ENCODE results near the gene ADAMTSL2. TPM values are rescaled to one million over a fixed set of nuclear protein-coding genes. Genes with fewer than 3 reads are reported as not detected.
A peak's percentile ranks its signal among the peaks of the same experiment; 100 is the strongest.

The ADAMTSL2 gene
- total RNA-seq, 2 donors from 2014 or later = 0.18 to 0.93 TPM

DNA sequence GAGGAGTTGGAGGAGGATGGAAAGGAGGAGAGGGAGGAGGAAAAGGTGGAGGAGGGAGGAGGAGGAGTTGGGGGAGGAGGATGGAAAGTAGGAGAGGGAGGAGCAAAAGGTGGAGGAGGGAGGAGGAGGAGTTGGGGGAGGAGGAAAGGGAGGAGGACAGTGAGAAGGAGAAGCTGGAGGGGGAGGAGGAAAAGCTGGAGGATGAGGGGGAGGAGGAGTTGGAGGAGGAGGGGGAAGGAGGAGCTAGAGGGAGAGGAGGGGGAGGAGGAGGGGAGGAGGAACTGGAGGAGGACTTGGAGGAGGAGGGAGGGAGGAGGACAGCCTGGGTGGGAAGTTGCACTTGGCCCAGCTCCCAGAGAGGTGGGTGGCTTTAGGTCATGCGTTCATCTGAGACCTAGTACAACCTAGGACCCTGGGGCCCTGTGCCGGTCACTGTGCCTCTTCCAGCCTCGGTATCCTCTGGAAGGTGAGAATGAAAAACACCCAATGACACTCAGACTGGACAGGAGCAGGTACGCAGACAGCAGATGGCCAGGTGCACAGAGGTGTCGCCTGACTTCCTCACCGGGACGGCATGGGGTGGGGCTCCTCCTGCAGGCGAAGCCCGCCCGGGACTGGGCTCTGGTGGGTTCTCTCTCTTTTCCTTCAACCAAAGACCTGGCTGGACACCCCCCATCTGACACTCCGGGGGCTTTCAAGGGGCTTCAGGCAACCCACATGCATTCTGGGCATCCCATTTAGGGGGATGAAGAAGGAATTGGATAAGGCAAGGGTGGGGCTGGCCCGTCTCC lies 43.4 kb upstream of the ADAMTSL2 start:
- Histone ChIP-seq H3K27ac (ENCODE audit: low read depth, low read length) (no peak overlapping the region), H3K4me1 (ENCODE audit: control insufficient read depth, insufficient read depth, low read length) (no peaks in the 10 kb centered on the region), H3K27me3 (ENCODE audit: control insufficient read depth, insufficient read depth, low read length, poor library complexity, severe bottlenecking) (no peaks in the 10 kb centered on the region), H3K4me3 (ENCODE audit: low read length) (no peak overlapping the region), H3K9ac (ENCODE audit: extremely low read depth, low read length, poor library complexity, severe bottlenecking) (no peak overlapping the region), H3K36me3 (ENCODE audit: control insufficient read depth, insufficient read depth, low read length) (no peaks in the 10 kb centered on the region), H3K9me3 (ENCODE audit: control insufficient read depth, low read length) (no peaks in the 10 kb centered on the region)
- no peaks in the 10 kb centered on the region for H3K27me3 Mint-ChIP-seq (ENCODE audit: insufficient read depth)
- TF ChIP-seq, protein P1, sequence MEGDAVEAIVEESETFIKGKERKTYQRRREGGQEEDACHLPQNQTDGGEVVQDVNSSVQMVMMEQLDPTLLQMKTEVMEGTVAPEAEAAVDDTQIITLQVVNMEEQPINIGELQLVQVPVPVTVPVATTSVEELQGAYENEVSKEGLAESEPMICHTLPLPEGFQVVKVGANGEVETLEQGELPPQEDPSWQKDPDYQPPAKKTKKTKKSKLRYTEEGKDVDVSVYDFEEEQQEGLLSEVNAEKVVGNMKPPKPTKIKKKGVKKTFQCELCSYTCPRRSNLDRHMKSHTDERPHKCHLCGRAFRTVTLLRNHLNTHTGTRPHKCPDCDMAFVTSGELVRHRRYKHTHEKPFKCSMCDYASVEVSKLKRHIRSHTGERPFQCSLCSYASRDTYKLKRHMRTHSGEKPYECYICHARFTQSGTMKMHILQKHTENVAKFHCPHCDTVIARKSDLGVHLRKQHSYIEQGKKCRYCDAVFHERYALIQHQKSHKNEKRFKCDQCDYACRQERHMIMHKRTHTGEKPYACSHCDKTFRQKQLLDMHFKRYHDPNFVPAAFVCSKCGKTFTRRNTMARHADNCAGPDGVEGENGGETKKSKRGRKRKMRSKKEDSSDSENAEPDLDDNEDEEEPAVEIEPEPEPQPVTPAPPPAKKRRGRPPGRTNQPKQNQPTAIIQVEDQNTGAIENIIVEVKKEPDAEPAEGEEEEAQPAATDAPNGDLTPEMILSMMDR (conservative IDR thresholded peaks at IDR 0.05) = no peak
- H3K36me3 Mint-ChIP-seq (ENCODE audit: low read depth) = no peaks in the 10 kb centered on the region
- no peak overlapping the region for H3K4me3 Mint-ChIP-seq
- 89 to 92% methylated on average over 9 to 12 of the region's 12 CpGs for WGBS, 2 experiments (ENCODE audit: insufficient coverage in 1 of 2, insufficient read length in 1 of 2)
- H3K9me3 Mint-ChIP-seq = no peaks in the 10 kb centered on the region
- H3K4me1 Mint-ChIP-seq = no peaks in the 10 kb centered on the region
- DNase-seq = no peak
- H3K27ac Mint-ChIP-seq = no peak overlapping the region

DNA sequence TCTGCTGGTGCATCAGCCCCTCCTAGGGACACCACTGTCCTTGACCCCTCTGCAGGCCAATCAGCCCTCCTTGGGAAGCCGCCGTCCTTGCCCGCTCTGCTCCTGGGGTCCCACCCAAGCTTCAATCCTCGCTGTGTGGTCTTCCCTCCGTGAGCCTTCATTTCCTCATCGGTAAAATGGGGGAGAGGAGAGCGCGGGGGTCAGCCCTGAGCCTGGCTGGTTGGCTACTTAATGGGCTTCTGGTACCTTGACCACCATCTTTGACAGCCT lies 42.9 kb upstream of the ADAMTSL2 start:
- H3K9me3 ChIP-seq (ENCODE audit: control insufficient read depth, low read length) = no peaks in the 10 kb centered on the region
- no peaks in the 10 kb centered on the region for H3K27me3 ChIP-seq (ENCODE audit: control insufficient read depth, insufficient read depth, low read length, poor library complexity, severe bottlenecking)
- H3K4me1 ChIP-seq (ENCODE audit: control insufficient read depth, insufficient read depth, low read length) = no peaks in the 10 kb centered on the region
- WGBS, 2 experiments (ENCODE audit: insufficient coverage in 1 of 2, insufficient read length in 1 of 2) = 95 to 97% methylated on average over 6 to 8 of the region's 8 CpGs
- H3K9me3 Mint-ChIP-seq = no peaks in the 10 kb centered on the region
- H3K4me3 ChIP-seq (ENCODE audit: low read length) = no peak overlapping the region
- H3K27ac Mint-ChIP-seq = no peak overlapping the region
- H3K9ac ChIP-seq (ENCODE audit: extremely low read depth, low read length, poor library complexity, severe bottlenecking) = no peak overlapping the region
- no peaks in the 10 kb centered on the region for H3K36me3 ChIP-seq (ENCODE audit: control insufficient read depth, insufficient read depth, low read length)
- H3K27ac ChIP-seq (ENCODE audit: low read depth, low read length) = no peak overlapping the region
- DNase-seq = no peak
- no peaks in the 10 kb centered on the region for H3K27me3 Mint-ChIP-seq (ENCODE audit: insufficient read depth)
- no peaks in the 10 kb centered on the region for H3K4me1 Mint-ChIP-seq
- TF ChIP-seq, protein P1 (conservative IDR thresholded peaks at IDR 0.05) = no peak
- no peaks in the 10 kb centered on the region for H3K36me3 Mint-ChIP-seq (ENCODE audit: low read depth)
- no peak overlapping the region for H3K4me3 Mint-ChIP-seq

DNA sequence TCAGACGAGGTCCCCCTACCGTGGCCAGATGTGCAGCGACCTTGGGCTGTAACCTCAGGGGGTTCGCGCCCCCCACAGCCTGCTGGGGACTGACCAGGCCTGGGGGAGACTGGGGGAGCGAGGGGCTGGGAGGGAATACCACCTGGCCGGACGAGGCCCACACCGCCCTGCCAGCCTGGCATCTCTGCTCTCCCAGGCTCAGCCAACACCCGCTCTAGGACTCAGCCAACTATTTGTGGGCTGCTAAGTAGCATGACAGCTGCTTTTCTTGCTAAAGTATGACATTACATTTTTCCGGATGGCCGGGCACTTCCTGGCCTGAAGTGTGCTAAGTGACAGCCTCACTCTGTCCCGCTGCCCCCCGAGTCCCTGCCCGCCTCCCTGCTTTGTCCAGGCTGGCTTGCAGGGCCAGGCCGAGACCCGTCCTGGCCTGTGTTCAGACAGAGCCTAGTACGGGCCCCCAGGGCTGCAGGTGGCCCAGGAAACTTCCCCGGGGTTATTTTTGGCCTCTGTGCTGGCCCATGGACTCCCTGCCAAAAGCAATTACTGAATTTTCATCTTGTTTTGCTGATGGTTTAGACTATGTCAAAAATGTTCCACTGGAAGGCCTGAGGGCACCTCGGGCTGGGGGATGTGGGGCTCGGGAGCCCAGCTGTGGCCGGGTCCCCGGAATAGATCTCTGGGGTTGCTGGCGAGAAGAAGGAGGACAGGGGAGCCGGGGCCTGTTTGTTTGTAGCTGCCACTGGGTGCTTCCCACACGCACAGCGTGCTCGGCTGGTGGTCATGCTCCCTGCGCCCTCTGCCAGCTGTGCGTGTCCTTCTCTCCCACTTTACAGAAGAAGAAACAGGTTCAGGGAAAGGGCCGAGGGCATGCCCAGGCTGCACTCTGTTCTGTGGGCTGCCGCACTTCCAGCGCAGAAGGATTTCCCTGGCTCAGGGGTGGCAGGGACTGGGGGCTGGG lies 42.2 kb upstream of the ADAMTSL2 start:
- Mint-ChIP-seq H3K4me1 (no peaks in the 10 kb centered on the region), H3K36me3 (ENCODE audit: low read depth) (no peaks in the 10 kb centered on the region), H3K27me3 (ENCODE audit: insufficient read depth) (no peaks in the 10 kb centered on the region), H3K4me3 (no peak overlapping the region), H3K27ac (no peak overlapping the region), H3K9me3 (no peaks in the 10 kb centered on the region)
- H3K9me3 ChIP-seq (ENCODE audit: control insufficient read depth, low read length) = no peaks in the 10 kb centered on the region
- H3K4me3 ChIP-seq (ENCODE audit: low read length) = no peak overlapping the region
- TF ChIP-seq, protein P1 (conservative IDR thresholded peaks at IDR 0.05) = no peak
- no peak for DNase-seq
- H3K36me3 ChIP-seq (ENCODE audit: control insufficient read depth, insufficient read depth, low read length) = no peaks in the 10 kb centered on the region
- no peaks in the 10 kb centered on the region for H3K4me1 ChIP-seq (ENCODE audit: control insufficient read depth, insufficient read depth, low read length)
- no peak overlapping the region for H3K9ac ChIP-seq (ENCODE audit: extremely low read depth, low read length, poor library complexity, severe bottlenecking)
- H3K27ac ChIP-seq (ENCODE audit: low read depth, low read length) = peak overlapping the region; percentile 10
- H3K27me3 ChIP-seq (ENCODE audit: control insufficient read depth, insufficient read depth, low read length, poor library complexity, severe bottlenecking) = no peaks in the 10 kb centered on the region
- WGBS, 2 experiments (ENCODE audit: insufficient coverage in 1 of 2, insufficient read length in 1 of 2) = 92 to 93% methylated on average over 25 to 33 of the region's 33 CpGs

Measured in endodermal cell (in vitro differentiated cells).